Right lobe of liver (tissue), 4 donors: ENCODE data around the gene OSBPL2.

ENCODE experiments used
- POLR2A ChIP-seq: fragments of 450-650 bp; IDR thresholded peaks from one replicate; pipeline ENCODE4 v1.6.1; 2017; ENCODE audit warnings: antibody characterized with exemption, mild to moderate bottlenecking
- TF ChIP-seq, protein P1 (sequence below), 4 donors: fragments of 200-600 bp in 3 of 4; fragments of 450-650 bp in 1 of 4; IDR thresholded peaks; one replicate each; pipeline versions ENCODE4 v1.5.1 to v1.8.0; 2016 to 2022; ENCODE audit warnings: antibody characterized with exemption in 4 of 4, mild to moderate bottlenecking in 2 of 4
- donor health status: DM: no; HTN: no; CAD: no.
- donor health status: DM: no; HTN: no; CAD: no.
- donor health status: DM: no; HTN: yes; CAD: no.

GRCh38 chr20:62211216-62211615, 27.1 kb upstream of the OSBPL2 start:
- TF ChIP-seq, protein P1, sequence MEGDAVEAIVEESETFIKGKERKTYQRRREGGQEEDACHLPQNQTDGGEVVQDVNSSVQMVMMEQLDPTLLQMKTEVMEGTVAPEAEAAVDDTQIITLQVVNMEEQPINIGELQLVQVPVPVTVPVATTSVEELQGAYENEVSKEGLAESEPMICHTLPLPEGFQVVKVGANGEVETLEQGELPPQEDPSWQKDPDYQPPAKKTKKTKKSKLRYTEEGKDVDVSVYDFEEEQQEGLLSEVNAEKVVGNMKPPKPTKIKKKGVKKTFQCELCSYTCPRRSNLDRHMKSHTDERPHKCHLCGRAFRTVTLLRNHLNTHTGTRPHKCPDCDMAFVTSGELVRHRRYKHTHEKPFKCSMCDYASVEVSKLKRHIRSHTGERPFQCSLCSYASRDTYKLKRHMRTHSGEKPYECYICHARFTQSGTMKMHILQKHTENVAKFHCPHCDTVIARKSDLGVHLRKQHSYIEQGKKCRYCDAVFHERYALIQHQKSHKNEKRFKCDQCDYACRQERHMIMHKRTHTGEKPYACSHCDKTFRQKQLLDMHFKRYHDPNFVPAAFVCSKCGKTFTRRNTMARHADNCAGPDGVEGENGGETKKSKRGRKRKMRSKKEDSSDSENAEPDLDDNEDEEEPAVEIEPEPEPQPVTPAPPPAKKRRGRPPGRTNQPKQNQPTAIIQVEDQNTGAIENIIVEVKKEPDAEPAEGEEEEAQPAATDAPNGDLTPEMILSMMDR (IDR thresholded peaks at IDR 0.05): no peak
- TF ChIP-seq POLR2A: no peak
